LNCAP (cell line): ENCODE results near the gene LCA5.

Experiments used
- CTCF ChIP-seq: fragments of 450-650 bp; IDR thresholded peaks from 2 replicates; pipeline ENCODE4 v1.5.1; 2017; ENCODE audit warnings: mild to moderate bottlenecking

Gene LCA5

GRCh38 chr6:79536954-79537747 is at the start of gene LCA5:
Gene LCA5, minus strand, starts transcription at chr6:79537430. Its CDS starts 18,536 bp downstream, at chr6:79518894.
- no peak for TF ChIP-seq CTCF

GRCh38 chr6:79586548-79586947 is 49.3 kb upstream of the LCA5 start:
- TF ChIP-seq CTCF, result peak; percentile 43

GRCh38 chr6:79584332-79584731 is 47.1 kb upstream of the LCA5 start:
- TF ChIP-seq CTCF, result no peak

GRCh38 chr6:79574630-79575225 is 37.5 kb upstream of the LCA5 start:
- no peak for TF ChIP-seq CTCF

- no peak for TF ChIP-seq CTCF
Observed at GRCh38 chr6:79574174-79574573, 36.9 kb upstream of the LCA5 start.

GRCh38 chr6:79571030-79571367 is 33.8 kb upstream of the LCA5 start:
- peak; percentile 27; the same call in 1 of the 2 replicates for TF ChIP-seq CTCF

- peak; percentile 70 for TF ChIP-seq CTCF
Observed at GRCh38 chr6:79570129-79571029, 33.1 kb upstream of the LCA5 start.
